Right cardiac atrium (tissue), 5 donors: ENCODE measurements around the gene ZIC4. TPM values are rescaled to one million over a fixed set of nuclear protein-coding genes. Genes with fewer than 3 reads are reported as not detected.

ENCODE experiments used
- ATAC-seq, 2 donors: fragments of 200-7000 bp; cut with Tn5 transposase; one replicate each; pipeline versions ENCODE4 v1.8.0 to v1.9.1; 2020; ENCODE audit warnings: moderate library complexity in 2 of 2, mild to moderate bottlenecking in 1 of 2
- DNase-seq, 3 donors: peaks; one replicate each; pipeline ENCODE4 v3.0.0-alpha.2; 2020
- H3K27ac ChIP-seq: one replicate; pipeline ENCODE4 v1.5.1; 2013; ENCODE audit warnings: mild to moderate bottlenecking, low read length, control low read depth, moderate library complexity
- H3K27me3 ChIP-seq: one replicate; pipeline ENCODE4 v1.6.1; 2013; ENCODE audit not compliant: control insufficient read depth, insufficient read depth
- H3K4me1 ChIP-seq: one replicate; pipeline ENCODE4 v1.6.1; 2013; ENCODE audit warnings: low read length; ENCODE audit not compliant: control insufficient read depth, insufficient read depth
- H3K4me3 ChIP-seq: one replicate; pipeline ENCODE4 v1.5.1; 2013; ENCODE audit warnings: low read length, control low read depth
- H3K9me3 ChIP-seq: one replicate; pipeline ENCODE4 v1.6.1; 2013; ENCODE audit warnings: low read length; ENCODE audit not compliant: control insufficient read depth
- WGBS: extraction: QIAGEN DNeasy Blood & Tissue Kit; methylation state at CpG from one replicate; pipeline ENCODE4 v1.1.7; 2013; 5-methylcytosine and 5-hydroxymethylcytosine counted together
- intact Hi-C, 4 donors: fragments of 100-400 bp; cut with DNase I; formaldehyde crosslinking; loops; one replicate each; pipeline versions ENCODE4 v1.11.0 to v1.14.0; 2022 to 2023
- polyA plus RNA-seq: library from polyadenylated mRNA; stranded (reverse); fragments of 200-250 nt; gene quantifications from one replicate; pipeline ENCODE4 v1.2.3, GENCODE V29; 2013
- total RNA-seq, 4 donors: library from RNA; stranded (reverse); fragmentation: NEBNext Ultra II Directional; extraction: Animal tissue kit (Norgen Biotek cat#: 25700); gene quantifications; one replicate each; pipeline ENCODE4 v1.2.1, GENCODE V29; 2021
- donor health status: healthy with polysubstance abuse.
- donor health status: DM: no; HTN: yes; CAD: no.
- donor health status: DM: no; HTN: no; CAD: no.
- donor health status: DM: no; HTN: yes; CAD: no; lungs with severe emphysema.
- donor health status: DM: yes; HTN: yes; CAD: no.

ZIC4 gene
- total and polyA plus RNA-seq, 5 donors = not detected

GRCh38 chr3:147394884-147395225, 11.5 kb downstream of the ZIC4 start:
- H3K4me3 ChIP-seq = no peak overlapping the region
- H3K27ac ChIP-seq = no peak overlapping the region
- H3K27me3 ChIP-seq = peaks cover 8% of the 10 kb centered on the region
- H3K4me1 ChIP-seq = peaks cover 3% of the 10 kb centered on the region
- no peak for DNase-seq
- WGBS = 21% methylated on average over 5 of the region's 5 CpGs
- intact Hi-C loops = no loop called here
- H3K9me3 ChIP-seq = no peaks in the 10 kb centered on the region
- no peak for ATAC-seq

GRCh38 chr3:147393943-147394883, 12.1 kb downstream of the ZIC4 start:
- no peak overlapping the region for H3K27ac ChIP-seq
- DNase-seq (no peak), ATAC-seq (no peak)
- 11% methylated on average over 31 of the region's 31 CpGs for WGBS
- peak overlapping the region; percentile 66 for H3K4me3 ChIP-seq
- peaks cover 3% of the 10 kb centered on the region for H3K4me1 ChIP-seq
- intact Hi-C loops = no loop called here
- H3K9me3 ChIP-seq = no peaks in the 10 kb centered on the region
- peaks cover 8% of the 10 kb centered on the region for H3K27me3 ChIP-seq

- no peak overlapping the region for H3K27ac ChIP-seq
- peaks cover 8% of the 10 kb centered on the region for H3K27me3 ChIP-seq
- 3% methylated on average over 54 of the region's 54 CpGs for WGBS
- ATAC-seq = peak; percentile 33 to 36
- H3K4me3 ChIP-seq = peak overlapping the region; percentile 66
- intact Hi-C loops = no loop called here
- no peaks in the 10 kb centered on the region for H3K9me3 ChIP-seq
- DNase-seq = peak in 1 of 3 donors; percentile 59
- peaks cover 3% of the 10 kb centered on the region for H3K4me1 ChIP-seq
Observed at GRCh38 chr3:147393261-147393942, 12.9 kb downstream of the ZIC4 start.

- H3K9me3 ChIP-seq = no peaks in the 10 kb centered on the region
- H3K4me3 ChIP-seq = peak overlapping the region; percentile 66
- DNase-seq (no peak), ATAC-seq (no peak)
- peaks cover 4% of the 10 kb centered on the region for H3K27me3 ChIP-seq
- no peaks in the 10 kb centered on the region for H3K4me1 ChIP-seq
- intact Hi-C loops = no loop called here
- WGBS = 4% methylated on average over 15 of the region's 15 CpGs
- no peak overlapping the region for H3K27ac ChIP-seq
Observed at GRCh38 chr3:147392625-147392946, 13.8 kb downstream of the ZIC4 start.

GRCh38 chr3:147391781-147392624, 14.3 kb downstream of the ZIC4 start:
- Histone ChIP-seq H3K27ac (no peak overlapping the region), H3K9me3 (no peaks in the 10 kb centered on the region), H3K27me3 (peaks cover 9% of the 10 kb centered on the region), H3K4me3 (peak overlapping the region; percentile 66), H3K4me1 (no peaks in the 10 kb centered on the region)
- intact Hi-C loops = no loop called here
- ATAC-seq (peak; percentile 48 to 54), DNase-seq (peak in 1 of 3 donors; percentile 68)
- WGBS = 2% methylated on average over 51 of the region's 51 CpGs

GRCh38 chr3:147390589-147391569, 15.5 kb downstream of the ZIC4 start:
- 5% methylated on average over 77 of the region's 77 CpGs for whole genome bisulfite sequencing
- DNase-seq (no peak), ATAC-seq (no peak)
- peaks cover 11% of the 10 kb centered on the region for H3K27me3 ChIP-seq
- H3K4me1 ChIP-seq = no peaks in the 10 kb centered on the region
- no peak overlapping the region for H3K4me3 ChIP-seq
- no peak overlapping the region for H3K27ac ChIP-seq
- H3K9me3 ChIP-seq = no peaks in the 10 kb centered on the region
- intact Hi-C loops = no loop called here

GRCh38 chr3:147389717-147390116, 16.6 kb downstream of the ZIC4 start:
- no peaks in the 10 kb centered on the region for H3K9me3 ChIP-seq
- no peak overlapping the region for H3K27ac ChIP-seq
- H3K4me1 ChIP-seq = no peaks in the 10 kb centered on the region
- no peak overlapping the region for H3K4me3 ChIP-seq
- peaks cover 13% of the 10 kb centered on the region for H3K27me3 ChIP-seq
- DNase-seq (no peak), ATAC-seq (no peak)
- WGBS = 4% methylated on average over 12 of the region's 12 CpGs
- intact Hi-C loops = no loop called here

- intact Hi-C loops = no loop called here
- Histone ChIP-seq H3K4me3 (no peak overlapping the region), H3K4me1 (no peaks in the 10 kb centered on the region), H3K9me3 (no peaks in the 10 kb centered on the region), H3K27me3 (peaks cover 13% of the 10 kb centered on the region), H3K27ac (no peak overlapping the region)
- 10% methylated on average over 25 of the region's 25 CpGs for WGBS
- no peak for DNase-seq
- no peak for ATAC-seq
Observed at GRCh38 chr3:147388700-147389580, 17.4 kb downstream of the ZIC4 start.

- no peaks in the 10 kb centered on the region for H3K4me1 ChIP-seq
- 5% methylated on average over 36 of the region's 36 CpGs for WGBS
- no peaks in the 10 kb centered on the region for H3K9me3 ChIP-seq
- intact Hi-C loops = no loop called here
- no peak overlapping the region for H3K4me3 ChIP-seq
- ATAC-seq (no peak), DNase-seq (no peak)
- no peak overlapping the region for H3K27ac ChIP-seq
- peaks cover 16% of the 10 kb centered on the region for H3K27me3 ChIP-seq
Observed at GRCh38 chr3:147387885-147388699, 18.3 kb downstream of the ZIC4 start.
